ENCODE measurements around the gene OR2C1.

DNA sequence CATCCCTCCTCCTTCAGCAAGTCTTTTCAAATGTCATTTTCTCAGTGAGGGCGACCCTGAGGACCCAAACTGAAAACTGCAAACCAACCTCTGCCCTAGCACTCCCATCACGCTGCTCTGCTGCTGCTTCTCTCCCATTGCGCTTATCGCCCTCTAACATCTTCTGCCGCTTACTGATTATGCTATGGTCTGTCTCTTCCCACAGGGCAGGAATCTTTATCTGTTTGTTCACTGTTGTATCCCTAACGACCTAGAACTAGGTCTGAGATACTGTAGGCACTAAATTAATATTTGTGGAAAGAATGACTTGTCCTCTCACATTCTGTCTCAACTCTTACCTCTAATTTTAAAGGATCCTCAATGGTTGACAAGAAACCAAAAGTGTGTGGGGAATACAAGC lies 32.6 kb downstream of the OR2C1 start:
- TF ChIP-seq, protein P1, sequence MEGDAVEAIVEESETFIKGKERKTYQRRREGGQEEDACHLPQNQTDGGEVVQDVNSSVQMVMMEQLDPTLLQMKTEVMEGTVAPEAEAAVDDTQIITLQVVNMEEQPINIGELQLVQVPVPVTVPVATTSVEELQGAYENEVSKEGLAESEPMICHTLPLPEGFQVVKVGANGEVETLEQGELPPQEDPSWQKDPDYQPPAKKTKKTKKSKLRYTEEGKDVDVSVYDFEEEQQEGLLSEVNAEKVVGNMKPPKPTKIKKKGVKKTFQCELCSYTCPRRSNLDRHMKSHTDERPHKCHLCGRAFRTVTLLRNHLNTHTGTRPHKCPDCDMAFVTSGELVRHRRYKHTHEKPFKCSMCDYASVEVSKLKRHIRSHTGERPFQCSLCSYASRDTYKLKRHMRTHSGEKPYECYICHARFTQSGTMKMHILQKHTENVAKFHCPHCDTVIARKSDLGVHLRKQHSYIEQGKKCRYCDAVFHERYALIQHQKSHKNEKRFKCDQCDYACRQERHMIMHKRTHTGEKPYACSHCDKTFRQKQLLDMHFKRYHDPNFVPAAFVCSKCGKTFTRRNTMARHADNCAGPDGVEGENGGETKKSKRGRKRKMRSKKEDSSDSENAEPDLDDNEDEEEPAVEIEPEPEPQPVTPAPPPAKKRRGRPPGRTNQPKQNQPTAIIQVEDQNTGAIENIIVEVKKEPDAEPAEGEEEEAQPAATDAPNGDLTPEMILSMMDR (optimal IDR thresholded peaks at IDR 0.05 in 1 of 3, IDR thresholded peaks at IDR 0.05 in 1 of 3, conservative IDR thresholded peaks at IDR 0.05 in 1 of 3; ENCODE audit: extremely low read depth in 1 of 3, insufficient read depth in 2 of 3, low read length in 3 of 3), result no peak
- no peak for TF ChIP-seq EZH2 (IDR thresholded peaks at IDR 0.05; ENCODE audit: low read length)
